Esophagus squamous epithelium (tissue), 5 donors: ENCODE measurements around the gene LURAP1L. TPM values are rescaled to one million over a fixed set of nuclear protein-coding genes. Genes with fewer than 3 reads are reported as not detected.

Experiments
- DNase-seq: peaks from one replicate; lab custom pipeline; 2025; lab: John Stamatoyannopoulos, UW
- H3K27ac ChIP-seq, 4 donors: fragments of 200-600 bp; sonication (generic); one replicate each; pipeline ENCODE4 v1.5.1; 2016 to 2019; ENCODE audit warnings: mild to moderate bottlenecking in 1 of 4
- H3K27me3 ChIP-seq, 4 donors: fragments of 200-600 bp; sonication (generic); 1 replicate in 3 of 4; 2 replicates in 1 of 4; pipeline versions ENCODE4 v1.5.1 to v1.6.0; 2017 to 2021; ENCODE audit warnings: antibody characterized with exemption in 1 of 4
- H3K36me3 ChIP-seq, 3 donors: fragments of 200-600 bp; sonication (generic); one replicate each; pipeline ENCODE4 v1.5.1; 2016 to 2019
- H3K4me1 ChIP-seq, 3 donors: fragments of 200-600 bp; sonication (generic); one replicate each; pipeline ENCODE4 v1.5.1; 2017 to 2019
- H3K4me3 ChIP-seq, 4 donors: fragments of 200-600 bp; sonication (generic); 1 replicate in 3 of 4; 2 replicates in 1 of 4; pipeline ENCODE4 v1.5.1; 2016 to 2019; ENCODE audit warnings: mild to moderate bottlenecking in 2 of 4, moderate library complexity in 1 of 4
- H3K9me3 ChIP-seq, 3 donors: fragments of 200-600 bp; sonication (generic); one replicate each; pipeline ENCODE4 v1.5.1; 2016 to 2019
- CTCF ChIP-seq, 6 experiments: fragments of 450-650 bp in 4 of 6; fragments of 200-600 bp in 2 of 6; sonication (generic) in 2 of 6; IDR thresholded peaks; one replicate each; pipeline ENCODE4 v1.5.1; 2016 to 2019; ENCODE audit warnings: antibody characterized with exemption in 6 of 6, mild to moderate bottlenecking in 4 of 6, moderate library complexity in 4 of 6
- POLR2A ChIP-seq, 4 donors: fragments of 450-650 bp; IDR thresholded peaks; one replicate each; pipeline ENCODE4 v1.6.1; 2017; ENCODE audit warnings: antibody characterized with exemption in 4 of 4, mild to moderate bottlenecking in 4 of 4, moderate library complexity in 3 of 4
- WGBS, 2 donors: methylation state at CpG; one replicate each; pipeline ENCODE4 v1.1.5; 2018; 5-methylcytosine and 5-hydroxymethylcytosine counted together
- intact Hi-C: fragments of 100-400 bp; cut with DNase I; formaldehyde crosslinking; loops from one replicate; pipeline ENCODE4 v1.15.0; 2022
- total RNA-seq, 4 donors: library from RNA; depleted of rRNA; stranded (reverse); fragments of >200 nt; gene quantifications; one replicate each; pipeline ENCODE4 v1.1.0, GENCODE V29; 2016
- donor health status: DM: yes; HTN: yes; CAD: no.

Gene LURAP1L
- total RNA-seq, 4 donors from 2014 or later, result 0.75 to 8.0 (median 3.9) TPM

GRCh38 chr9:12833701-12834100 lies 58.9 kb downstream of the LURAP1L start:
- DNase-seq, result no peak
- no peaks in the 10 kb centered on the region for H3K27me3 ChIP-seq
- no peaks in the 10 kb centered on the region for H3K9me3 ChIP-seq
- H3K36me3 ChIP-seq, result no peaks in the 10 kb centered on the region
- H3K4me1 ChIP-seq, result no peaks in the 10 kb centered on the region
- 74 to 77% methylated on average over 1 of the region's 1 CpG for WGBS, 2 donors
- TF ChIP-seq CTCF (IDR thresholded peaks at IDR 0.05) (no peak), POLR2A (IDR thresholded peaks at IDR 0.05) (no peak)
- H3K27ac ChIP-seq, result no peak overlapping the region
- intact Hi-C loops, result no loop called here
- H3K4me3 ChIP-seq, result no peak overlapping the region

- no peak for DNase-seq
- H3K27me3 ChIP-seq, result no peaks in the 10 kb centered on the region
- no peaks in the 10 kb centered on the region for H3K4me1 ChIP-seq
- H3K36me3 ChIP-seq, result no peaks in the 10 kb centered on the region
- intact Hi-C loops, result no loop called here
- no peak overlapping the region for H3K27ac ChIP-seq
- no peak for TF ChIP-seq POLR2A (IDR thresholded peaks at IDR 0.05)
- TF ChIP-seq CTCF (IDR thresholded peaks at IDR 0.05), result no peak
- no peak overlapping the region for H3K4me3 ChIP-seq
- no peaks in the 10 kb centered on the region for H3K9me3 ChIP-seq
Observed at GRCh38 chr9:12838546-12838945, 63.7 kb downstream of the LURAP1L start.

GRCh38 chr9:12843735-12844134 lies 68.9 kb downstream of the LURAP1L start:
- intact Hi-C loops, result no loop called here
- TF ChIP-seq POLR2A (IDR thresholded peaks at IDR 0.05) (no peak), CTCF (IDR thresholded peaks at IDR 0.05) (no peak)
- Histone ChIP-seq H3K27ac (no peak overlapping the region), H3K4me3 (no peak overlapping the region), H3K36me3 (no peaks in the 10 kb centered on the region), H3K9me3 (no peaks in the 10 kb centered on the region), H3K4me1 (no peaks in the 10 kb centered on the region), H3K27me3 (no peaks in the 10 kb centered on the region)
- DNase-seq, result no peak
- 68 to 74% methylated on average over 4 of the region's 4 CpGs for WGBS, 2 donors

- DNase-seq, result no peak
- peaks cover 0 to 18% (median 0%) of the 10 kb centered on the region in 3 donors for H3K4me1 ChIP-seq
- TF ChIP-seq CTCF (IDR thresholded peaks at IDR 0.05), result no peak
- TF ChIP-seq POLR2A (IDR thresholded peaks at IDR 0.05), result no peak
- H3K9me3 ChIP-seq, result no peaks in the 10 kb centered on the region
- H3K27me3 ChIP-seq, result no peaks in the 10 kb centered on the region
- intact Hi-C loops, result no loop called here
- H3K4me3 ChIP-seq, result no peak overlapping the region
- H3K27ac ChIP-seq, result no peak overlapping the region
- 61 to 74% methylated on average over 5 of the region's 5 CpGs for WGBS, 2 donors
- no peaks in the 10 kb centered on the region for H3K36me3 ChIP-seq
Observed at GRCh38 chr9:12846035-12846434, 71.2 kb downstream of the LURAP1L start.

- no peak overlapping the region for H3K4me3 ChIP-seq
- H3K36me3 ChIP-seq, result no peaks in the 10 kb centered on the region
- H3K27ac ChIP-seq, result no peak overlapping the region
- intact Hi-C loops, result no loop called here
- no peak for DNase-seq
- peaks cover 0 to 20% (median 0%) of the 10 kb centered on the region in 3 donors for H3K4me1 ChIP-seq
- H3K27me3 ChIP-seq, result no peaks in the 10 kb centered on the region
- no peaks in the 10 kb centered on the region for H3K9me3 ChIP-seq
- TF ChIP-seq POLR2A (IDR thresholded peaks at IDR 0.05), result no peak
- TF ChIP-seq CTCF (IDR thresholded peaks at IDR 0.05), result no peak
Observed at GRCh38 chr9:12847561-12847960, 72.7 kb downstream of the LURAP1L start.
